Measurements from ENCODE around the gene RBM3.
A peak's percentile ranks its signal among the peaks of the same experiment; 100 is the strongest.

Gene RBM3

GRCh38 chrX:48584698-48585097 is 10.4 kb downstream of the RBM3 start:
- no peaks in the 10 kb centered on the region for H3K27me3 ChIP-seq (ENCODE audit: insufficient read depth, poor library complexity, severe bottlenecking)
- TF ChIP-seq REST (IDR thresholded peaks at IDR 0.05; ENCODE audit: insufficient replicate concordance, low read depth), result no peak
- TF ChIP-seq, protein P1, sequence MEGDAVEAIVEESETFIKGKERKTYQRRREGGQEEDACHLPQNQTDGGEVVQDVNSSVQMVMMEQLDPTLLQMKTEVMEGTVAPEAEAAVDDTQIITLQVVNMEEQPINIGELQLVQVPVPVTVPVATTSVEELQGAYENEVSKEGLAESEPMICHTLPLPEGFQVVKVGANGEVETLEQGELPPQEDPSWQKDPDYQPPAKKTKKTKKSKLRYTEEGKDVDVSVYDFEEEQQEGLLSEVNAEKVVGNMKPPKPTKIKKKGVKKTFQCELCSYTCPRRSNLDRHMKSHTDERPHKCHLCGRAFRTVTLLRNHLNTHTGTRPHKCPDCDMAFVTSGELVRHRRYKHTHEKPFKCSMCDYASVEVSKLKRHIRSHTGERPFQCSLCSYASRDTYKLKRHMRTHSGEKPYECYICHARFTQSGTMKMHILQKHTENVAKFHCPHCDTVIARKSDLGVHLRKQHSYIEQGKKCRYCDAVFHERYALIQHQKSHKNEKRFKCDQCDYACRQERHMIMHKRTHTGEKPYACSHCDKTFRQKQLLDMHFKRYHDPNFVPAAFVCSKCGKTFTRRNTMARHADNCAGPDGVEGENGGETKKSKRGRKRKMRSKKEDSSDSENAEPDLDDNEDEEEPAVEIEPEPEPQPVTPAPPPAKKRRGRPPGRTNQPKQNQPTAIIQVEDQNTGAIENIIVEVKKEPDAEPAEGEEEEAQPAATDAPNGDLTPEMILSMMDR (IDR thresholded peaks at IDR 0.05; ENCODE audit: insufficient read depth, low read length), result no peak
- no peak for TF ChIP-seq GABPA (IDR thresholded peaks at IDR 0.05; ENCODE audit: low read depth)
- no peak for TF ChIP-seq SPI1 (IDR thresholded peaks at IDR 0.05; ENCODE audit: borderline replicate concordance, low read depth)
- no peak for TF ChIP-seq POLR2AphosphoS5 (IDR thresholded peaks at IDR 0.05; ENCODE audit: low read depth)
- no peak for DNase-seq (ENCODE audit: low read depth in 1 of 2, low spot score in 1 of 2)
- no peak overlapping the region for H3K4me3 ChIP-seq (replicated peaks; ENCODE audit: insufficient read depth, low read length)
- H3K27ac ChIP-seq (replicated peaks), result no peak overlapping the region

DNA sequence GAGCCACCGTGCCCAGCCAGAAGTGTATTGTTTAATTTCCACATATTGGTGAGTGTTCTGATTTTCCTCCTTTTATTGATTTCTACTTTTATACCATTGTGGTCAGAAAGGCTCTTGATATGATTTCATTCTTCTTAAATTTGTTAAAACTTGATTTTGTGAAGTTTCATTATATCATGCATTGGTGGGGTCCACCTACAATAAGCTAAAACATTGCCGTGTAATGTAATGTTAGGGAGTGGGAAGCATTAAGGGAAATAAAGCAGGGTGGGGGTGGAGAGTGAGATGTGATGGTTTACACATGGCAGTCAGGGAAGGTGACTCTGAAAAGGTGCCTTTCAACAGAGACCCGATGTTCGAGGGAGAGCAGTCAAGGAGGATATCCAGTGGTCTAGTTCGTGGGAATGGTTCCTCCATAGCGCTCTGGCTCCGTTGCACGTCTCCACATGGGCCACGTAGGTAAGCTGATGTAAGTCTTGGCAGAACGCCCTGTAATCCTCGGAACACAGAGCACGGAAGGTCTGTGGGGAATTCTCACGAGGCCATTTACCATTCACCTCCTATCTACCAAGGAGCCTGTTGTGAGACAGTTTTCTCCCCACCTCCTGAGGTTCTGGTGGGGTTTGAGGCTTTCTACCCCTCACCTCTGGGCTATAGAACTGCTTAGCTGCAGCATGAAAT is 15.3 kb downstream of the RBM3 start:
- no peak for DNase-seq (ENCODE audit: low read depth in 1 of 2, low spot score in 1 of 2)
- H3K27ac ChIP-seq (replicated peaks), result no peak overlapping the region
- TF ChIP-seq REST (IDR thresholded peaks at IDR 0.05; ENCODE audit: insufficient replicate concordance, low read depth), result no peak
- TF ChIP-seq POLR2AphosphoS5 (IDR thresholded peaks at IDR 0.05; ENCODE audit: low read depth), result no peak
- TF ChIP-seq SPI1 (IDR thresholded peaks at IDR 0.05; ENCODE audit: borderline replicate concordance, low read depth), result no peak
- no peak for TF ChIP-seq GABPA (IDR thresholded peaks at IDR 0.05; ENCODE audit: low read depth)
- TF ChIP-seq, protein P1 (IDR thresholded peaks at IDR 0.05; ENCODE audit: insufficient read depth, low read length), result no peak
- H3K27me3 ChIP-seq (ENCODE audit: insufficient read depth, poor library complexity, severe bottlenecking), result no peaks in the 10 kb centered on the region
- H3K4me3 ChIP-seq (replicated peaks; ENCODE audit: insufficient read depth, low read length), result no peak overlapping the region

- Histone ChIP-seq H3K4me3 (replicated peaks; ENCODE audit: insufficient read depth, low read length) (no peak overlapping the region), H3K27ac (replicated peaks) (no peak overlapping the region), H3K27me3 (ENCODE audit: insufficient read depth, poor library complexity, severe bottlenecking) (no peaks in the 10 kb centered on the region)
- DNase-seq (ENCODE audit: low read depth in 1 of 2, low spot score in 1 of 2), result no peak
- TF ChIP-seq, protein P1 (IDR thresholded peaks at IDR 0.05; ENCODE audit: insufficient read depth, low read length), result no peak
- TF ChIP-seq SPI1 (IDR thresholded peaks at IDR 0.05; ENCODE audit: borderline replicate concordance, low read depth), result peak; percentile 15; the same call in 1 of the 2 replicates
These were observed 16.2 kb downstream of the RBM3 start for GRCh38 chrX:48590203-48591103.
